ENCODE data around the gene CNTN5.

Gene CNTN5

GRCh38 chr11:99630629-99631028, 609.9 kb downstream of the CNTN5 start:
- Histone ChIP-seq H3K4ac (ENCODE audit: low read depth, low read length) (no peak overlapping the region), H3K79me1 (ENCODE audit: low read length) (no peaks in the 10 kb centered on the region), H2AK5ac (ENCODE audit: low read length) (no peak overlapping the region), H2BK12ac (ENCODE audit: low read length) (no peak overlapping the region), H4K8ac (ENCODE audit: low read depth, low read length) (no peak overlapping the region), H3K4me3 (ENCODE audit: low read depth, low read length) (no peak overlapping the region), H2AFZ (ENCODE audit: insufficient read depth, low read length, poor library complexity) (no peak overlapping the region), H2BK120ac (ENCODE audit: insufficient read depth, low read length, poor library complexity) (no peak overlapping the region), H2BK5ac (ENCODE audit: low read depth, low read length, poor library complexity) (no peak overlapping the region), H3K36me3 (ENCODE audit: control insufficient read depth in 1 of 2, insufficient read depth in 2 of 2, low read length in 2 of 2) (no peaks in the 10 kb centered on the region), H3K27me3 (ENCODE audit: insufficient read depth, low read length) (no peaks in the 10 kb centered on the region), H3K4me1 (ENCODE audit: control insufficient read depth in 1 of 2, insufficient read depth in 2 of 2, low read length in 2 of 2) (no peaks in the 10 kb centered on the region), H3K9ac (ENCODE audit: low read length) (no peak overlapping the region), H3K27ac (ENCODE audit: low read depth, low read length) (no peak overlapping the region), H3K23ac (ENCODE audit: low read length) (no peak overlapping the region), H4K91ac (ENCODE audit: low read depth, low read length) (no peak overlapping the region), H4K12ac (ENCODE audit: low read depth, low read length) (no peak overlapping the region), H3K18ac (ENCODE audit: low read length) (no peak overlapping the region), H3K9me3 (ENCODE audit: insufficient read depth, low read depth, low read length) (no peaks in the 10 kb centered on the region), H3K14ac (ENCODE audit: low read length) (no peak overlapping the region), H3K79me2 (ENCODE audit: control insufficient read depth, insufficient read depth, low read length, poor library complexity) (no peaks in the 10 kb centered on the region), H3K4me2 (ENCODE audit: low read length) (no peak overlapping the region)
- no CpG with 5 or more reads among the region's 5 CpGs for WGBS (ENCODE audit: extremely low coverage, insufficient coverage, insufficient read length)
- DNase-seq: no peak

DNA sequence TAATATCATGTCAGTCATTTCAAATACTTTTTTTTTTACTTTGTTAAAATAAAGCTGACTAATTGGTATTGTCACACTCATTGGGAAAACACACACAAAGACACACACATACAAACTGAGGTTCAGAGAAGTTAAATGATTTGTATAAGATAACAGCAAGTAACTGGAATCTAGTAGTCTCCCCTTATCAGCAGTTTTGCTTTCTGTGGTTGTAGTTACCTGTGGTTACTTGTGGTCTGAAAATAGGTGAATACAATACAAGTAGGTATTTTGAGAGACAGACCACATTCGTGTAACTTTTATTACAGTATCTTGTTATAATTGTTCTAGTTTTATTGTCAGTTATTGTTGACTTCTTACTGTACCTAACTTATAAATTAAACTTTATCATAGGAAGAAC, 610.9 kb downstream of the CNTN5 start:
- H3K23ac ChIP-seq (ENCODE audit: low read length): no peak overlapping the region
- no peak overlapping the region for H2AK5ac ChIP-seq (ENCODE audit: low read length)
- no peak overlapping the region for H2BK5ac ChIP-seq (ENCODE audit: low read depth, low read length, poor library complexity)
- H3K4me2 ChIP-seq (ENCODE audit: low read length): no peak overlapping the region
- no peak for DNase-seq
- H2BK120ac ChIP-seq (ENCODE audit: insufficient read depth, low read length, poor library complexity): no peak overlapping the region
- H3K14ac ChIP-seq (ENCODE audit: low read length): no peak overlapping the region
- H3K79me1 ChIP-seq (ENCODE audit: low read length): no peaks in the 10 kb centered on the region
- H3K4me1 ChIP-seq (ENCODE audit: control insufficient read depth in 1 of 2, insufficient read depth in 2 of 2, low read length in 2 of 2): no peaks in the 10 kb centered on the region
- no peak overlapping the region for H4K12ac ChIP-seq (ENCODE audit: low read depth, low read length)
- H3K79me2 ChIP-seq (ENCODE audit: control insufficient read depth, insufficient read depth, low read length, poor library complexity): no peaks in the 10 kb centered on the region
- H2BK12ac ChIP-seq (ENCODE audit: low read length): no peak overlapping the region
- no peak overlapping the region for H2AFZ ChIP-seq (ENCODE audit: insufficient read depth, low read length, poor library complexity)
- no peak overlapping the region for H3K9ac ChIP-seq (ENCODE audit: low read length)
- no peaks in the 10 kb centered on the region for H3K36me3 ChIP-seq (ENCODE audit: control insufficient read depth in 1 of 2, insufficient read depth in 2 of 2, low read length in 2 of 2)
- H3K4me3 ChIP-seq (ENCODE audit: low read depth, low read length): no peak overlapping the region
- no peak overlapping the region for H4K8ac ChIP-seq (ENCODE audit: low read depth, low read length)
- no peak overlapping the region for H3K18ac ChIP-seq (ENCODE audit: low read length)
- no peak overlapping the region for H3K4ac ChIP-seq (ENCODE audit: low read depth, low read length)
- H3K27ac ChIP-seq (ENCODE audit: low read depth, low read length): no peak overlapping the region
- no peaks in the 10 kb centered on the region for H3K27me3 ChIP-seq (ENCODE audit: insufficient read depth, low read length)
- no peak overlapping the region for H4K91ac ChIP-seq (ENCODE audit: low read depth, low read length)
- H3K9me3 ChIP-seq (ENCODE audit: insufficient read depth, low read depth, low read length): no peaks in the 10 kb centered on the region
- no CpG with 5 or more reads among the region's 1 CpG for WGBS (ENCODE audit: extremely low coverage, insufficient coverage, insufficient read length)

- WGBS (ENCODE audit: extremely low coverage, insufficient coverage, insufficient read length): no CpG with 5 or more reads among the region's 2 CpGs
- Histone ChIP-seq H3K4ac (ENCODE audit: low read depth, low read length) (no peak overlapping the region), H4K12ac (ENCODE audit: low read depth, low read length) (no peak overlapping the region), H3K9ac (ENCODE audit: low read length) (no peak overlapping the region), H2BK12ac (ENCODE audit: low read length) (no peak overlapping the region), H3K79me1 (ENCODE audit: low read length) (no peaks in the 10 kb centered on the region), H3K79me2 (ENCODE audit: control insufficient read depth, insufficient read depth, low read length, poor library complexity) (no peaks in the 10 kb centered on the region), H3K9me3 (ENCODE audit: insufficient read depth, low read depth, low read length) (no peaks in the 10 kb centered on the region), H3K23ac (ENCODE audit: low read length) (no peak overlapping the region), H3K27ac (ENCODE audit: low read depth, low read length) (no peak overlapping the region), H2AK5ac (ENCODE audit: low read length) (no peak overlapping the region), H3K4me2 (ENCODE audit: low read length) (no peak overlapping the region), H3K18ac (ENCODE audit: low read length) (no peak overlapping the region), H2AFZ (ENCODE audit: insufficient read depth, low read length, poor library complexity) (no peak overlapping the region), H4K91ac (ENCODE audit: low read depth, low read length) (no peak overlapping the region), H3K27me3 (ENCODE audit: insufficient read depth, low read length) (no peaks in the 10 kb centered on the region), H3K36me3 (ENCODE audit: control insufficient read depth in 1 of 2, insufficient read depth in 2 of 2, low read length in 2 of 2) (no peaks in the 10 kb centered on the region), H2BK5ac (ENCODE audit: low read depth, low read length, poor library complexity) (no peak overlapping the region), H3K14ac (ENCODE audit: low read length) (no peak overlapping the region), H3K4me3 (ENCODE audit: low read depth, low read length) (no peak overlapping the region), H2BK120ac (ENCODE audit: insufficient read depth, low read length, poor library complexity) (no peak overlapping the region), H3K4me1 (ENCODE audit: control insufficient read depth in 1 of 2, insufficient read depth in 2 of 2, low read length in 2 of 2) (no peaks in the 10 kb centered on the region), H4K8ac (ENCODE audit: low read depth, low read length) (no peak overlapping the region)
- DNase-seq: no peak
Observed at GRCh38 chr11:99632969-99633368, 612.2 kb downstream of the CNTN5 start.

- no peaks in the 10 kb centered on the region for H3K27me3 ChIP-seq (ENCODE audit: insufficient read depth, low read length)
- no peak overlapping the region for H3K4me2 ChIP-seq (ENCODE audit: low read length)
- no peak overlapping the region for H2BK120ac ChIP-seq (ENCODE audit: insufficient read depth, low read length, poor library complexity)
- DNase-seq: no peak
- no peaks in the 10 kb centered on the region for H3K79me1 ChIP-seq (ENCODE audit: low read length)
- no peak overlapping the region for H3K4me3 ChIP-seq (ENCODE audit: low read depth, low read length)
- no peak overlapping the region for H2AFZ ChIP-seq (ENCODE audit: insufficient read depth, low read length, poor library complexity)
- H3K79me2 ChIP-seq (ENCODE audit: control insufficient read depth, insufficient read depth, low read length, poor library complexity): no peaks in the 10 kb centered on the region
- no peaks in the 10 kb centered on the region for H3K4me1 ChIP-seq (ENCODE audit: control insufficient read depth in 1 of 2, insufficient read depth in 2 of 2, low read length in 2 of 2)
- H3K36me3 ChIP-seq (ENCODE audit: control insufficient read depth in 1 of 2, insufficient read depth in 2 of 2, low read length in 2 of 2): no peaks in the 10 kb centered on the region
- no CpG with 5 or more reads among the region's 4 CpGs for WGBS (ENCODE audit: extremely low coverage, insufficient coverage, insufficient read length)
- H3K4ac ChIP-seq (ENCODE audit: low read depth, low read length): no peak overlapping the region
- no peak overlapping the region for H3K9ac ChIP-seq (ENCODE audit: low read length)
- H3K23ac ChIP-seq (ENCODE audit: low read length): no peak overlapping the region
- no peak overlapping the region for H4K12ac ChIP-seq (ENCODE audit: low read depth, low read length)
- H4K8ac ChIP-seq (ENCODE audit: low read depth, low read length): no peak overlapping the region
- H3K18ac ChIP-seq (ENCODE audit: low read length): no peak overlapping the region
- no peaks in the 10 kb centered on the region for H3K9me3 ChIP-seq (ENCODE audit: insufficient read depth, low read depth, low read length)
- no peak overlapping the region for H4K91ac ChIP-seq (ENCODE audit: low read depth, low read length)
- H2BK5ac ChIP-seq (ENCODE audit: low read depth, low read length, poor library complexity): no peak overlapping the region
- no peak overlapping the region for H3K27ac ChIP-seq (ENCODE audit: low read depth, low read length)
- no peak overlapping the region for H2AK5ac ChIP-seq (ENCODE audit: low read length)
- H3K14ac ChIP-seq (ENCODE audit: low read length): no peak overlapping the region
- no peak overlapping the region for H2BK12ac ChIP-seq (ENCODE audit: low read length)
Observed at GRCh38 chr11:99634581-99634980, 613.8 kb downstream of the CNTN5 start.
